GM18951 (cell line): ENCODE measurements around the gene TRIM27.
A peak's percentile ranks its signal among the peaks of the same experiment; 100 is the strongest.
"Not testable (repeated sequence)": the region's sequence is repeated elsewhere in the genome, so short reads cannot be mapped to it uniquely, and the experiment has no call there.

ENCODE experiments used
- POLR2A ChIP-seq: IDR thresholded peaks from 4 replicates; pipeline ENCODE4 v1.6.1; 2011; ENCODE audit warnings: mild to moderate bottlenecking; ENCODE audit not compliant: insufficient read length, insufficient read depth; ENCODE audit errors: extremely low read depth
- in situ Hi-C: fragments of 300-500 bp; cut with MboI; formaldehyde crosslinking; loops from one replicate; pipeline ENCODE4 v1.12.0; 2022; ENCODE audit warnings: low sequenced_read_pairs, mixed read lengths, inconsistent platforms; ENCODE audit not compliant: unreplicated experiment

The TRIM27 gene

DNA sequence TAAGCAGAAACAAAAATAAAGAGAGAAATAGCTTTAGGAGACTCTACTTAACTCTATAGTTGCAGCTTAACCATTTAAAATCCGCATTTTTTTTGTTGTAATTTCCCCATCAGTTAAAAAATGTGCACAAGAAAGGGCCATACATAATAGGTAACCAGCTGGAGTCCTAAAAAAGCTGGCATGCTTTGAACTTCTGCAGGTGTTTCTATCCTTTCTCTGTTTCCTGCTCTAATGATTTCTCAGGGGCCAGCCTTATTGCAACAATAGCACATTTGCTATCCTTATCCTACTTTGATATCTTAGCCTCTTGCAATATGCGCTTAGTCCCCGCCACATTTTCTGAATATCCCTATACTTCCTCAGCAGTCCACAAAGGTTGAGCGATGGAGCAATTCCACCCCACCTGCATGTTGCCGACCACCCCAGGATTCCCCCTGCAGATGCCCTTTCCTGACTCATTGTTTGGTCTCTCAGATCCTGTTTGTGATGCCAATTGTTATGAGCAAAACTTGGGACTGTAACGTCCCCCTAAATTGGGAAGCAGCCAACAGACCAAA lies 48.5 kb downstream of the TRIM27 start:
- in situ Hi-C loops: no loop called here
- TF ChIP-seq POLR2A: no peak

DNA sequence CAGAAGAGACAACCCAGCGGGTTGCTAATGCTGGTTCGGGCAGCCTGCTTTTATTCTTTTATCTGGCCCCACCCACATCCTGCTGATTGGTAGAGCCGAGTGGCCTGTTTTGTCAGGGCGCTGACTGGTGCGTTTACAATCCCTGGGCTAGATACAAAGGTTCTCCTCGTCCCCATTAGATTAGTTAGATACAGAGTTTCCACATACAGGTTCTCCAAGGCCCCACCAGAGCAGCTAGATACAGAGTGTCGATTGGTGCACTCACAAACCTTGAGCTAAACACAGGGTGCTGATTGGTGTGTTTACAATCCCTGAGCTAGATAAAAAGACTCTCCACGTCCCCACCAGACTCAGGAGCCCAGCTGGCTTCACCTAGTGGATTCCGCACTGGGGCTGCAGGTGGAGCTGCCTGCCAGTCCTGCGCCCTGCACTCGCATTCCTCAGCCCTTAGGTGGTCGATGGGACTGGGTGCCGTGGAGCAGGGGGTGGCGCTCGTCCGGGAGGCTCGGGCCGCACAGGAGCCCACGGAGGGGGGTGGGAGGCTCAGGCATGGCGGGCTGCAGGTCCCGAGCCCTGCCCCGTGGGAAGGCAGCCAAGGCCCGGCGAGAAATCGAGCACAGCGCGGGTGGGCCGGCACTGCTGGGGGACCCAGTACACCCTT lies 51.5 kb downstream of the TRIM27 start:
- in situ Hi-C loops: not testable (repeated sequence)

DNA sequence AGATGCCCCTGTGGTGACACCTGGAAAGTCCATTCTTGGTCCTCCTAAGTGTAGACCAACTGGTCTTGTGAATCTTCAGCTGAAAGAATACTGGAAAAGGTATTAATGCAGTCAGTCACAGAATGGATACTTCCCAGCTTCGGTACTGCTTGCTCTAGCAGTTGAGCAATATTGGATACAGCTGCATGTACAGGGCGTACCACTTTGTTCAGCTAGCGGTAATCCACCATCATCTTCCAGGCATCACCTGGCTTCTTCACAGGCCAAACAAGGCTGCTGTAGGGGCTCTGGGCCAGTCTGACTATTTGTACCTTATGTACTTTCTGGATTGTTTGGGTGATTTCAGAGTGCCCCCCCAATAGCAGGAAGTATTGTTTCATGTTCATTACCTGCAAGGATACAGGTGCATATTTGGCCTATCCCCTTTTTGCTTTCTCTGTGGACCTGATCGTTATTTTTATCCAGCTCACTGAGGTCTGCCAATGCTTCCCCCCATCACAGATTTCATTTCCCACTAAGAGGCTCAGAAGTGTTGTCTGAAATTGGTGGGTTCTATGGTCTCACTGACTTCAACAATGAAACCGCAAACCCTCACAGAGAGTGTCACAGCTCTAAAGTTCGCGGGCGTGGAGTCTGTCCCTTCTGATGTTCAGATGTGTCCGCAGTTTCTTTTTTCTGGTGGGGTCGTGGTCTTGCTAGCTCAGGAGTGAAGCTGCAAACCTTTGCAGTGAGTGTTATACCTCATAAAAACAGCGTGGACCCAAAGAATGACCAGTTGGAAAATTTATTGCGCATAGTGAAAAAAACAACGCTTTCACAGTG lies 52.2 kb downstream of the TRIM27 start:
- in situ Hi-C loops: no loop called here
- no peak for TF ChIP-seq POLR2A

DNA sequence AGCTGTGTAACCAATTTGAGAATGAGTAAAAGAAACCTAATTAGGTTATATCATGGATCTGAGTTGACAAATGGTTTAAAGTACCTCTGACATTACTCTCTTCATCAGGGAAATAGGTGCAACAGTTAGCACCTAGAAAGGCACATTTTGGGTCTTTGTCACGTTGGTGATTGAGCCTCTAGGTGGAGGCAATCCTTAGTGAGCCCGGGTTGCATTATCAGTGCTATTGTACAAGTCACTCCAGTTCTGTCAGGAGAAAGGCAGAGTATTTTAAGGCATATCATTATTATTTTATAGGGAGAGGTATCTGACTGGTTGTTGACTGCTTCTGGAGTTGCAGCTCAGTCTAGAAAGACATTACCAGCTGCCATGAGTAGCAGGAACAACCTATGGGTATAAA lies 54.9 kb downstream of the TRIM27 start:
- in situ Hi-C loops: no loop called here
- TF ChIP-seq POLR2A: no peak

DNA sequence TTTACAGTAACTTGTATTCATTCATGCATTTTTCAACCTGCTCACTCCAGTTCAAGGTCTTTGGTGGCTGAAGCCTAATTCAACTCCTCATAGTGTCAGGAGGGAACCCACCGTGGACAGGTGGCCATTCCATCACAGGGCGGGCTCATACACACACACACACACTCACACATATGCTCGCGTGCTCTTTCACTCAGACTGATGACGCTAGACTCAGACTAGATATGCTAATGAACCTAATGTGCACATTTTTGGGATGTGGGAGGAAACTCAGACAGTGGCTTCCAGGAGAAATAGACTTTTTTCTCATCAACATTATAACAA lies 56.7 kb downstream of the TRIM27 start:
- TF ChIP-seq POLR2A: no peak
- in situ Hi-C loops: no loop called here

DNA sequence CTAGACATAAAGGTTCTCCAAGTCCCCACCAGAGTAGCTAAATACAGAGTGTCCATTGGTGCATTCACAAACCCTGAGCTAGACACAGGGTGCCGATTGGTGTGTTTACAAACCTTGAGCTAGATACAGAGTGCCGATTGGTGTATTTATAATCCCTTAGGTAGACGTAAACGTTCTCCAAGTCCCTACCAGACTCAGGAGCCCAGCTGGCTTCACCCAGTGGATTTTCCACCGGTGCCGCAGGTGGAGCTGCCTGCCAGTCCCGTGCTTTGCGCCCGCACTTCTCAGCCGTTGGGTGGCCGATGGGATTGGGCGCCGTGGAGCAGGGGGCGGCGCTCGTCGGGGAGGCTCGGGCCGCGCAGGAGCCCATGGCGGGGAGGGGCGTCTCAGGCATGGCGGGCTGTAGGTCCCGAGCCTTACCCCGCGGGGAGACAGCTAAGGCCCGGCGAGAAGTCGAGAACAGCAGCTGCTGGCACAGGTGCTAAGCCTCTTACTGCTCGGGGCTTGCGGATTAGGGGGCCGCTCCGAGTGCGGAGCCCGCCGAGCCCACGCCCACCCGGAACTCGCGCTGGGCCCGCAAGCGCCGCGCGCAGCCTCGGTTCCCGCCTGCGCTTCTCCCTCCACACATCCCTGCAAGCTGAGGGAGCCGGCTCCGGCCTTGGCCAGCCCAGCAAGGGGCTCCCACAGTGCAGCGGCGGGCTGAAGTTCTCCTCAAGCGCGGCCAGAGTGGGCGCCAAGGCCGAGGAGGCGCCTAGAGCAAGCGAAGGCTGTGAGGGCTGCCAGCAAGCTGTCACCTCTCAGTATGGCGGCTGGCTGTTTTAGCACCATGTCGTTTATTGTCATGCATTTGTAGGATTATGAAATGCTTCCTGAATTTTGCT lies 57.3 kb downstream of the TRIM27 start:
- in situ Hi-C loops: not testable (repeated sequence)
- peak; percentile 41 for TF ChIP-seq POLR2A

DNA sequence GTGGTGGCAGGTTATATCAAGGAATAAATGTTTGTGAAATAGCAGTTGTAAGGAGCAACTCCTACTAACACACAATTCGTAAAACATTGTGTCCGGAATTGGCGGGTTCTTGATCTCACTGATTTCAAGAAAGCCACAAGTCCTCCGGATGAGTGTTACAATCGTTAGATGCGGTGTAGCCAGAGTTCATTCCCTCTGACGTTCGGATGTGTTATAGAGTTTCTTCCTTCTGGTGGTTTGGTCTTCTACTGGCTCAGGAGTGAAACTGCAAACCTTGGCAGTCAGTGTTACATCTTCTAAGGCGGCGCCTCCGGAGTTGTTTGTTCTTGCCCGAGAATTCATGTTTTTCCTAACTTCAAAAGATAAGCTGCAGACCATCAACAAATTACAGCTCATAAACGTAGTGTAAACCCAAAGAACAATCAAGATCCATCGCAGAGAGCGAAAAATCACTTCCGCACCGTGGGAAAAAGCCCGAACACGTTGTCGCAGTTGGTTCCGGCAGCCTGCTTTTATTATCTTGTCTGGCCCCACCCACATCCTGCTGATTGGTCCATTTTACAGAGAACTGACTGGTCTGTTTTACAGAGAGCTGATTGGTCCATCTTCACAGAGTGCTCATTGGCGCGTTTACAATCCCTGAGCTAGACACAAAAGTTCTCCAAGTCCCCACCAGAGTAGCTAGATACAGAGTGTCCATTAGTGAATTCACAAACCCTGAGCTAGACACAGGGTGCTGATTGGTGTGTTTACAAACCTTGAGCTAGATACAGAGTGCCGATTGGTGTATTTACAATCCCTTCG lies 58.2 kb downstream of the TRIM27 start:
- in situ Hi-C loops: no loop called here
- no peak for TF ChIP-seq POLR2A

DNA sequence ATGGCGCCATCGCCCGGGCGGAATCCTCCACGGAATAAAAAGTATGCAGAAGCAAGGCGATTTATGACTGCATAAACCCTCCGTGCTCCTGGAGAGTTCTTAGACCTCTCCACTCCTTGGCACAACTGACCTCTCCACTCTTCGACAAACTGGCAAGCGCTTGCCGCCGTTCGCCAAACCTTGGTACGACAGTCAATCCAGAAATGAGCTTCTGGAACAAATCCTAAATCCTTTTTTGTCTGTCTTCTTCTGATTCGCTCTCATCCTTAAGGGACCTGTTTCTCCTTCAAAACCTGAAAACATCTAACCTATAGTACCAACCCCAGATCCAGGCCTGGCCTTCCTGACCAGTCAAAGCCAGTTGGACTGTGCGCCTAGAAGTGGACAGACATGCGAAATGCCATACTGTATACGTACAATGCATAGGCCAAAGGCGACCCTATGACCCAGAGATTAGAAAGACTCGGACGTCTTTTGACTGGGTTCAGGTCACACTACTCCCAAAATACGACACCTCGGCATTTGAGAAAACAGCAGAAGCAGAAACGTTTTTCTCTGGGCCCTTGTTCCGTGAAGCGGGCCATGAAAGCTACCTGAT lies 59.4 kb downstream of the TRIM27 start:
- no peak for TF ChIP-seq POLR2A
- in situ Hi-C loops: no loop called here

DNA sequence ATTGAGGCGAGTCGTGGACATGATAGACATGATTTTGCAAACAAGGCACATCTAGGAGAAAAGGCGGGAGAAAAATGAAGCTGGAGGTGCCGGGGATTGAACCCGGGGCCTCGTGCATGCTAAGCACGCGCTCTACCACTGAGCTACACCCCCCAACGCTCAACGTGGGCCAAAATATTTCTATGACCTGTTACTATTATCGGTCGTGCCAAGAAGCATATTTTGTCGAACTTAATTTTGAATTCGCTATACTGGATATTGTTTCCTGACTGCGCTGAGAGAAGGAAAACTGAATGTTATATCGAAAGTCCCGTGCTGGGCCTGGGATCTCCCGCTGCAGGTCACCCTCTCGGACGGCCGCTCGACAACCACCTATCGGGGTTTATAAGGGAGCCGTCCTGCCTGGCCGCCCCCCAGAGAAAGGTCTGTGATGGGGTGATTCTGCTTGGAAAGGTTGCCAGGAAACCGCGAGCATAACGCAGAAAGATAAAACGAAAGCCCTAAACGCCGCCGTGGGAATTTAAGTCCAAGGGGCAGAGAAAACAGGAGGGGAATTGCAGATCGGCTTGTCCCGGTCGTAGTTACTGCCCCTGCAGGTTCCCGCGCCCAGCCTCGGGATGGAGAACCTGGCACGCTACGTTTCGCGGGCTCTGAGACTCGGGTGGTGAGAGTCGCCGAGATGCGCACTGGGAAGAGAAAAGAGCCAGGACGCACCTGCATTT lies 60.0 kb downstream of the TRIM27 start:
- TF ChIP-seq POLR2A: no peak
- in situ Hi-C loops: no loop called here

DNA sequence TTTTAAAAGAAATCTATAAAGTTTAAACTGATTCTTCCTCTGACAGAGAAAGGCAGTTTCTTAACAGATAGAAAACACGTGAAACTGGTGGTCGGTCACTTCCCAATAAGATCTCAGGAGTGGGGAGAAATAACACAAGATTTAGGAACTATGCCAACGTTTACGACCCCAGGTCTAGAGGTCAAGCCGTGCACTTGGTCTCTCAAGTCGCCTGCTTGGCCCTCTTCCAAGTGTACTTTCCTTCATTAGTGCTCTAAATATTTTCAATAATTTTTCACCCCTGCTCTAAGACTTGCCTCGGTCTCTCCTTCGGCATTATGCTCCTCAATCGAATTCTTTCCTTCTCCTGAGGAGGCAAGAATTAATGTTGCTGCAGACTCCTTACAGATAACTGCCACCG lies 61.7 kb downstream of the TRIM27 start:
- in situ Hi-C loops: no loop called here
- TF ChIP-seq POLR2A: no peak

DNA sequence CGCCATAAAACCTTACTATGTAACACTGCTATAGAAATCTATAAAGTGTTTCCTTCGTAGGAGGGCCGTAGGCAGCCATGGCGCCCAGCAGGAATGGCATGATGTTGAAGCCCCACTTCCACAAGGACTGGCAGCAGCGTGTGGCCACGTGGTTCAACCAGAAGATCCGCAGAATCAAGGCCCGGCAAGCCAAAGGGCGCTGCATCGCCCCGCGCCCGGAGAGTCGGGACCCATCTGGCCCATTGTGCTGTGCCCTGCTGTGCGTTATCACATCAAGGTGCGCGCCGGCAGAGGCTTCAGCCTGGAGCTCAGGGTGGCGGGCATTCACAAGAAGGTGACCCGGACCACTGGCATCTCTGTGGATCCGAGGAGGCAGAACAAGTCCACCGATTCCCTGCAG lies 62.4 kb downstream of the TRIM27 start:
- in situ Hi-C loops: no loop called here

DNA sequence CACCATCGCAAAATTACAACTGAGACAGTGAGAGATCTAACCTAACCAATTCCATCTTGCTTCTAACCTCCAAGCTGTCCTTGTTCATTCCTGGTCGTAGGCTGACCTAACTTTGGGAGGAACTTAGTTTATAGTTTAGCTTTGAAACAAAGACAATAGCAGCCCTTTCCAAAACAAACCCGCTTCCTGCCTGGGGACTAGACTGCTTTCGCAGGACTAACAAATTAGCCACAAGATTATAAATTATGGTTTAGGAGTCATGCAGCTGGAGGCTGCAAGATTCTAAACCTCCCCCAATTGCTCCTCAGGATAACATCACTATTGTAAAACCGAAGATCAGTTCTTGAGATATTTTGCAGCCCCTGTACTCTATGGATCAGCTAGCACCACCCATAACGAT lies 63.2 kb downstream of the TRIM27 start:
- no peak for TF ChIP-seq POLR2A
- in situ Hi-C loops: no loop called here

More for the DNA sequence above, 62.4 kb downstream of the TRIM27 start:
- TF ChIP-seq POLR2A: no peak
